ENCODE data around the gene NEK6. TPM values are rescaled to one million over a fixed set of nuclear protein-coding genes. Genes with fewer than 3 reads are reported as not detected.

Gene NEK6
- total RNA-seq, 4 donors from 2014 or later: 2.0 to 15.3 (median 7.3) TPM

- no peak overlapping the region for H3K27ac ChIP-seq
- no peaks in the 10 kb centered on the region for H3K4me1 ChIP-seq
- no peak overlapping the region for H3K4me3 ChIP-seq
- no peaks in the 10 kb centered on the region for H3K27me3 ChIP-seq
- no peak for DNase-seq
- intact Hi-C loops (cut with DNase I): no loop called here
- TF ChIP-seq CTCF (IDR thresholded peaks at IDR 0.05) (no peak), POLR2A (IDR thresholded peaks at IDR 0.05) (no peak)
- peaks cover 7 to 87% (median 8%) of the 10 kb centered on the region in 3 donors for H3K36me3 ChIP-seq
- peaks cover 0 to 9% (median 6%) of the 10 kb centered on the region in 3 donors for H3K9me3 ChIP-seq
- 87 to 93% methylated on average over 7 to 11 of the region's 15 CpGs for WGBS, 2 donors
Measured at GRCh38 chr9:124334568-124335319, 77.0 kb downstream of the NEK6 start.

- H3K4me1 ChIP-seq: no peaks in the 10 kb centered on the region
- TF ChIP-seq POLR2A (IDR thresholded peaks at IDR 0.05): no peak
- no peak for TF ChIP-seq CTCF (IDR thresholded peaks at IDR 0.05)
- H3K27ac ChIP-seq: no peak overlapping the region
- peaks cover 4 to 83% (median 8%) of the 10 kb centered on the region in 3 donors for H3K36me3 ChIP-seq
- H3K9me3 ChIP-seq: peaks cover 0 to 9% (median 6%) of the 10 kb centered on the region in 3 donors
- 83 to 95% methylated on average over 7 to 12 of the region's 14 CpGs for WGBS, 2 donors
- H3K4me3 ChIP-seq: no peak overlapping the region
- H3K27me3 ChIP-seq: no peaks in the 10 kb centered on the region
- intact Hi-C loops (cut with DNase I): no loop called here
- DNase-seq: no peak
Measured at GRCh38 chr9:124335320-124335707, 77.6 kb downstream of the NEK6 start.

- TF ChIP-seq CTCF (IDR thresholded peaks at IDR 0.05) (no peak), POLR2A (IDR thresholded peaks at IDR 0.05) (no peak)
- no peaks in the 10 kb centered on the region for H3K27me3 ChIP-seq
- no peak overlapping the region for H3K4me3 ChIP-seq
- H3K9me3 ChIP-seq: peaks cover 0 to 9% (median 6%) of the 10 kb centered on the region in 3 donors
- WGBS, 2 donors: 91 to 100% methylated on average over 5 of the region's 5 CpGs
- no peak for DNase-seq
- peaks cover 0 to 81% (median 8%) of the 10 kb centered on the region in 3 donors for H3K36me3 ChIP-seq
- peaks cover 0 to 10% (median 5%) of the 10 kb centered on the region in 3 donors for H3K4me1 ChIP-seq
- intact Hi-C loops (cut with DNase I): no loop called here
- H3K27ac ChIP-seq: no peak overlapping the region
Measured at GRCh38 chr9:124337562-124337961, 79.8 kb downstream of the NEK6 start.

GRCh38 chr9:124339603-124340146 lies 81.9 kb downstream of the NEK6 start:
- H3K9me3 ChIP-seq: peaks cover 0 to 9% (median 6%) of the 10 kb centered on the region in 3 donors
- no peak for DNase-seq
- intact Hi-C loops (cut with DNase I): no loop called here
- H3K27me3 ChIP-seq: no peaks in the 10 kb centered on the region
- no peak overlapping the region for H3K27ac ChIP-seq
- 80 to 85% methylated on average over 6 to 7 of the region's 13 CpGs for WGBS, 2 donors
- H3K4me1 ChIP-seq: peaks cover 5 to 22% (median 13%) of the 10 kb centered on the region in 3 donors
- no peak overlapping the region for H3K4me3 ChIP-seq
- H3K36me3 ChIP-seq: peaks cover 0 to 75% (median 8%) of the 10 kb centered on the region in 3 donors
- TF ChIP-seq CTCF (IDR thresholded peaks at IDR 0.05): no peak
- TF ChIP-seq POLR2A (IDR thresholded peaks at IDR 0.05): no peak

Data from esophagus squamous epithelium (tissue), 5 donors.